NOMO-1 (cell line): ENCODE results near the gene TUBA4B.
A peak's percentile ranks its signal among the peaks of the same experiment; 100 is the strongest.

ENCODE experiments used
- DNase-seq, 2 experiments: peaks; one replicate each; lab custom pipeline; 2025; ENCODE audit not compliant: unreplicated experiment in 2 of 2; lab: John Stamatoyannopoulos, UW

TUBA4B gene

GRCh38 chr2:219252900-219253752 is at the start of gene TUBA4B:
Gene TUBA4B, plus strand, starts transcription at chr2:219253243. Its CDS starts 165 bp downstream, at chr2:219253408.
- DNase-seq: peak; percentile 51 to 55

- DNase-seq: no peak
Observed at GRCh38 chr2:219204425-219205164, 48.4 kb upstream of the TUBA4B start.

- no peak for DNase-seq
Observed at GRCh38 chr2:219205165-219205538, 47.9 kb upstream of the TUBA4B start.

- no peak for DNase-seq
Observed at GRCh38 chr2:219205981-219206327, 47.1 kb upstream of the TUBA4B start.

- peak; percentile 91 to 92 for DNase-seq
Observed at GRCh38 chr2:219206328-219207133, 46.5 kb upstream of the TUBA4B start, which contains the start of gene ZFAND2B. Gene ZFAND2B, plus strand, starts transcription at chr2:219206782. Its CDS starts 206 bp downstream, at chr2:219206988.

GRCh38 chr2:219207134-219207883 is 45.7 kb upstream of the TUBA4B start:
- DNase-seq: peak in 1 of 2 experiments; percentile 29

- DNase-seq: no peak
Observed at GRCh38 chr2:219207884-219208740, 44.9 kb upstream of the TUBA4B start.

- DNase-seq: no peak
Observed at GRCh38 chr2:219209236-219210195, 43.5 kb upstream of the TUBA4B start.

- no peak for DNase-seq
Observed at GRCh38 chr2:219210196-219210885, 42.7 kb upstream of the TUBA4B start.

GRCh38 chr2:219210886-219211362 is 42.1 kb upstream of the TUBA4B start:
- no peak for DNase-seq

- DNase-seq: no peak
Observed at GRCh38 chr2:219213026-219213415, 40.0 kb upstream of the TUBA4B start.

- DNase-seq: no peak
Observed at GRCh38 chr2:219213486-219214071, 39.5 kb upstream of the TUBA4B start.

- DNase-seq: no peak
Observed at GRCh38 chr2:219214141-219214540, 38.9 kb upstream of the TUBA4B start.

GRCh38 chr2:219214786-219215185 is 38.3 kb upstream of the TUBA4B start:
- DNase-seq: no peak

- no peak for DNase-seq
Observed at GRCh38 chr2:219215871-219216534, 37.0 kb upstream of the TUBA4B start.

GRCh38 chr2:219216535-219216915 is 36.5 kb upstream of the TUBA4B start:
- no peak for DNase-seq
